SK-N-SH (cell line): ENCODE data around the gene ITPRID1.

Source experiments
- CTCF ChIP-seq: fragments of 200-600 bp; sonication (generic); IDR thresholded peaks from 2 replicates; pipeline ENCODE4 v1.6.1; 2017; ENCODE audit warnings: antibody characterized with exemption, mild to moderate bottlenecking, moderate library complexity
- EZH2phosphoT487 ChIP-seq: fragments of 200-600 bp; sonication (generic); IDR thresholded peaks from 2 replicates; pipeline ENCODE4 v1.6.1; 2017; ENCODE audit warnings: low read depth, mixed run types, mild to moderate bottlenecking, antibody characterized with exemption, moderate library complexity, borderline replicate concordance
- POLR2AphosphoS5 ChIP-seq: IDR thresholded peaks from 2 replicates; pipeline ENCODE4 v1.6.1; 2012; ENCODE audit warnings: low read depth, low read length
- SIN3A ChIP-seq: IDR thresholded peaks from 2 replicates; pipeline ENCODE4 v1.6.1; 2012; ENCODE audit warnings: low read depth, mild to moderate bottlenecking, low read length, moderate library complexity, borderline replicate concordance

- TF ChIP-seq EZH2phosphoT487 (no peak), POLR2AphosphoS5 (no peak), SIN3A (no peak), CTCF (no peak)
Measured at GRCh38 chr7:31705377-31705776, 191.5 kb downstream of the ITPRID1 start.
